DOHH2 (cell line): Measurements from ENCODE around the gene LSM7.

Experiments
- EZH2phosphoT487 ChIP-seq: fragments of 200-600 bp; sonication (generic); IDR thresholded peaks from 2 replicates; pipeline ENCODE4 v1.6.1; 2017; ENCODE audit warnings: borderline replicate concordance, mild to moderate bottlenecking, antibody characterized with exemption, low read length, moderate library complexity, mixed read lengths
- TF ChIP-seq, protein P1 (sequence below): fragments of 200-600 bp; sonication (generic); IDR thresholded peaks from one replicate; pipeline ENCODE4 v1.5.1; 2014; ENCODE audit warnings: antibody characterized with exemption, mild to moderate bottlenecking, low read depth, low read length; ENCODE audit not compliant: poor library complexity, severe bottlenecking

DNA sequence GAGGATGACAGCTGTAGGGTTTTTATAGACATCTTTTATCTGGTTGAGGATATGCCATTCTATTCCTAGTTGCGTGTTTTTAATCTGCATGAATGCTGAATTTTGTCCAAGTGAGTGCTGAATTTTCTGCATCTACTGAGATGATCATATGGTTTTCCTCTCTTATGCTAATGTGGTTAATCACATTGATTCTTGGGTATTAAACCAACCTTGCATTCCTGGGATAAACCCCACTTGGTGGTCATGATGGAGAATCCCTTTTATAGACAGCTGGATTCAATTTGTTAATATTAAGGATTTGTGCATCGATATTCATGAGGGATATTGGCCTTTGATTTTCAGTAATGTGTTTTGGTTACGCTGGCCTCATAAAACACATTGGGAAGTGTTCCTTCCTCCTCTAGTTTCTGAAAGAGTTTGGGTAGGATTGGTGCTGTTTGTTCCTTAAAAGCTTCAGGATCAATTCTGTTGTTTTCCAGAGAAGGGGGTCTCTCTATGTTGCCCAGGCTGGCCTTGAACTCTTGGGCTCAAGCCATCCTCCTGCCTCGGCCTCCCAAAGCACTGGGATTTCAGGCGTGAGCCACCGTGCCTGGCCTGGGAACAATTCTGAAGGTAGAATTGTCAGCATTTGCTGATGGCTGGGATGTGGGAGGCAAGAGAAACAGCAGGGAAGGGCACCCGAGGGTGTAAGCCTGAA is 13.1 kb downstream of the LSM7 start:
- TF ChIP-seq, protein P1, sequence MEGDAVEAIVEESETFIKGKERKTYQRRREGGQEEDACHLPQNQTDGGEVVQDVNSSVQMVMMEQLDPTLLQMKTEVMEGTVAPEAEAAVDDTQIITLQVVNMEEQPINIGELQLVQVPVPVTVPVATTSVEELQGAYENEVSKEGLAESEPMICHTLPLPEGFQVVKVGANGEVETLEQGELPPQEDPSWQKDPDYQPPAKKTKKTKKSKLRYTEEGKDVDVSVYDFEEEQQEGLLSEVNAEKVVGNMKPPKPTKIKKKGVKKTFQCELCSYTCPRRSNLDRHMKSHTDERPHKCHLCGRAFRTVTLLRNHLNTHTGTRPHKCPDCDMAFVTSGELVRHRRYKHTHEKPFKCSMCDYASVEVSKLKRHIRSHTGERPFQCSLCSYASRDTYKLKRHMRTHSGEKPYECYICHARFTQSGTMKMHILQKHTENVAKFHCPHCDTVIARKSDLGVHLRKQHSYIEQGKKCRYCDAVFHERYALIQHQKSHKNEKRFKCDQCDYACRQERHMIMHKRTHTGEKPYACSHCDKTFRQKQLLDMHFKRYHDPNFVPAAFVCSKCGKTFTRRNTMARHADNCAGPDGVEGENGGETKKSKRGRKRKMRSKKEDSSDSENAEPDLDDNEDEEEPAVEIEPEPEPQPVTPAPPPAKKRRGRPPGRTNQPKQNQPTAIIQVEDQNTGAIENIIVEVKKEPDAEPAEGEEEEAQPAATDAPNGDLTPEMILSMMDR, result no peak
- no peak for TF ChIP-seq EZH2phosphoT487
